SH-SY5Y (cell line): ENCODE measurements around the gene EIF3M.

Experiments
- GATA2 ChIP-seq: IDR thresholded peaks from 2 replicates; pipeline ENCODE4 v1.6.1; 2011; ENCODE audit warnings: mild to moderate bottlenecking, low read depth, low read length
- GATA3 ChIP-seq: IDR thresholded peaks from 2 replicates; pipeline ENCODE4 v1.6.1; 2011; ENCODE audit warnings: low read depth, mild to moderate bottlenecking, low read length, moderate library complexity

DNA sequence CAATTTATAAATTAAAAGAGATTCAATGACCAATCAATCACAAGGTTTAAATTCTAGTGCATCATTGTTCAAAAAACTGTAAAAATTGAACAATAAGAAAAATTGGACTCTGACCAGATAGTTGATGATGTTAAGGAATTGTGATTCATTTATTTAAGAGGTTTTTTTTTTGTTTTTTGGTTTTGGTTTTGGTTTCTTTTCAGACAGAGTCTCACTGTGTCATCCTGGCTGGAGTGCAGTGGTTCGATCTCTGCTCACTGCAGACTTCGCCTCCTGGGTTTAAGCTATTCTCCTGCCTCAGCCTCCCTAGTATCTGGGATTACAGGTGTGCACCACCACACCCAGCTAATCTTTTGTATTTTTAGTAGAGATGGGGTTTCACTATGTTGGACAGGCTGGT lies 17.1 kb upstream of the EIF3M start:
- TF ChIP-seq GATA2 = no peak
- no peak for TF ChIP-seq GATA3
